T-cell (primary cell): ENCODE results near the gene ABCC1. TPM values are rescaled to one million over a fixed set of nuclear protein-coding genes. Genes with fewer than 3 reads are reported as not detected.

Source experiments
- ATAC-seq, 4 experiments: fragments of 200-7000 bp in 3 of 4; fragments of 150-1000 bp in 1 of 4; cut with Tn5 transposase; replicated peaks in 1 of 4; 1 replicate in 3 of 4; 2 replicates in 1 of 4; pipeline ENCODE4 v1.10.0; 2021; ENCODE audit warnings: moderate library complexity in 3 of 4, mild to moderate bottlenecking in 2 of 4, moderate number of reproducible peaks in 1 of 4
- CTCF ChIA-PET, 2 donors: fragments of 300-600 bp; sonication (Branson Sonifier 250); formaldehyde crosslinking; loops; one replicate each; lab custom pipeline; 2022; ENCODE audit warnings: antibody characterized with exemption in 2 of 2; lab: Charles Lee
- POLR2A ChIA-PET, 2 donors: fragments of 300-600 bp; sonication (Branson Sonifier 250); formaldehyde crosslinking; loops; one replicate each; lab custom pipeline; 2022; ENCODE audit warnings: antibody characterized with exemption in 2 of 2; lab: Charles Lee
- DNase-seq, 35 experiments: peaks; one replicate each; pipeline versions ENCODE4 v3.0.0 to v3.0.0-alpha.2; 2013 to 2023
- H3K27ac ChIP-seq: one replicate; pipeline ENCODE4 v1.5.1; 2013; ENCODE audit warnings: low read length
- H3K27me3 ChIP-seq, 2 experiments: replicated peaks in 1 of 2; 1 replicate in 1 of 2; 2 replicates in 1 of 2; pipeline versions ENCODE4 v1.6.1 to v1.7.0; 2013; ENCODE audit warnings: low read length in 1 of 2, mixed read lengths in 1 of 2; ENCODE audit not compliant: control insufficient read depth in 2 of 2, insufficient read depth in 2 of 2; ENCODE audit errors: extremely low read depth in 1 of 2
- H3K36me3 ChIP-seq, 2 donors: 1 replicate in 1 of 2; 2 replicates in 1 of 2; pipeline versions ENCODE4 v1.6.1 to v1.7.0; 2013; ENCODE audit warnings: low read length in 1 of 2; ENCODE audit not compliant: control insufficient read depth in 2 of 2, insufficient read depth in 1 of 2; ENCODE audit errors: extremely low read depth in 1 of 2
- H3K4me1 ChIP-seq, 2 experiments: 1 replicate in 1 of 2; 2 replicates in 1 of 2; pipeline versions ENCODE4 v1.6.1 to v1.7.0; 2013; ENCODE audit warnings: low read length in 2 of 2, mixed read lengths in 1 of 2; ENCODE audit not compliant: insufficient read depth in 2 of 2, control insufficient read depth in 1 of 2; ENCODE audit errors: extremely low read depth in 1 of 2
- H3K4me3 ChIP-seq, 2 donors: 1 replicate in 1 of 2; 2 replicates in 1 of 2; pipeline versions ENCODE4 v1.5.1 to v1.7.0; 2013; ENCODE audit warnings: mild to moderate bottlenecking in 2 of 2, low read length in 1 of 2, moderate library complexity in 1 of 2; ENCODE audit not compliant: control insufficient read depth in 1 of 2; ENCODE audit errors: extremely low read depth in 1 of 2
- H3K9me3 ChIP-seq: 2 replicates; pipeline ENCODE4 v1.7.0; 2013
- H3K27ac Mint-ChIP-seq, 2 donors: one replicate each; pipeline ENCODE4 v1.8.0; 2020 to 2021; ENCODE audit warnings: mild to moderate bottlenecking in 2 of 2, mixed read lengths in 2 of 2
- H3K27me3 Mint-ChIP-seq, 2 donors: one replicate each; pipeline ENCODE4 v1.8.0; 2021 to 2022; ENCODE audit warnings: mixed read lengths in 2 of 2
- H3K36me3 Mint-ChIP-seq: one replicate; pipeline ENCODE4 v1.8.0; 2021; ENCODE audit warnings: mixed read lengths
- H3K4me1 Mint-ChIP-seq, 3 donors: one replicate each; pipeline ENCODE4 v1.8.0; 2020 to 2022; ENCODE audit warnings: mixed read lengths in 3 of 3, mild to moderate bottlenecking in 1 of 3
- H3K4me3 Mint-ChIP-seq, 3 donors: one replicate each; pipeline ENCODE4 v1.8.0; 2020 to 2022; ENCODE audit warnings: mild to moderate bottlenecking in 3 of 3, mixed read lengths in 3 of 3, moderate library complexity in 3 of 3
- H3K9me3 Mint-ChIP-seq, 3 donors: one replicate each; pipeline ENCODE4 v1.8.0; 2020 to 2022; ENCODE audit warnings: mixed read lengths in 3 of 3
- WGBS: methylation state at CpG from one replicate; pipeline ENCODE4 v1.1.5; 2013; ENCODE audit warnings: missing lambda C conversion rate; ENCODE audit not compliant: insufficient coverage; 5-methylcytosine and 5-hydroxymethylcytosine counted together
- total RNA-seq, 35 experiments: library from RNA in 6 of 35; stranded (reverse) in 6 of 35; fragments of 120-200 nt in 1 of 35; gene quantifications; one replicate each; pipeline versions ENCODE4 v1.2.1 to v1.2.4 and lab custom pipeline; 2013 to 2026

ABCC1 gene
- total RNA-seq, 5 donors from 2014 or later (not counting 1 experiment from before 2014, with no cell fraction given) = 59.4 to 68.1 (median 63.0) TPM

- peaks cover 23 to 32% (median 27%) of the 10 kb centered on the region in 3 donors for H3K4me1 Mint-ChIP-seq
- H3K36me3 Mint-ChIP-seq = peaks cover 36% of the 10 kb centered on the region
- Histone ChIP-seq H3K4me3 (no peak overlapping the region), H3K9me3 (no peaks in the 10 kb centered on the region), H3K27me3 (no peaks in the 10 kb centered on the region), H3K27ac (no peak overlapping the region), H3K36me3 (peaks cover 4 to 56% of the 10 kb centered on the region in 2 donors), H3K4me1 (peaks cover 0 to 32% of the 10 kb centered on the region in 2 experiments)
- H3K9me3 Mint-ChIP-seq = no peaks in the 10 kb centered on the region
- WGBS = 69% methylated on average over 6 of the region's 6 CpGs
- DNase-seq (no peak), ATAC-seq (no peak)
- H3K4me3 Mint-ChIP-seq = peak overlapping the region in 1 of 3 donors; percentile 5
- no peaks in the 10 kb centered on the region for H3K27me3 Mint-ChIP-seq
- POLR2A ChIA-PET = no interaction called here
- no peak overlapping the region for H3K27ac Mint-ChIP-seq
- CTCF ChIA-PET = no interaction called here
These were observed 89.5 kb downstream of the ABCC1 start for GRCh38 chr16:16038950-16039349.

GRCh38 chr16:16041196-16041892 is 91.9 kb downstream of the ABCC1 start:
- Mint-ChIP-seq H3K36me3 (peaks cover 50% of the 10 kb centered on the region), H3K9me3 (no peaks in the 10 kb centered on the region), H3K27ac (peak overlapping the region; percentile 81 to 84), H3K4me3 (peak overlapping the region in 1 of 3 donors; percentile 54), H3K4me1 (peaks cover 22 to 39% (median 23%) of the 10 kb centered on the region in 3 donors), H3K27me3 (no peaks in the 10 kb centered on the region)
- CTCF ChIA-PET = no interaction called here
- peaks cover 4 to 65% of the 10 kb centered on the region in 2 donors for H3K36me3 ChIP-seq
- DNase-seq = peak in 6 of 35 experiments; percentile 2 to 35 (median 14)
- H3K4me3 ChIP-seq = no peak overlapping the region
- H3K27me3 ChIP-seq = no peaks in the 10 kb centered on the region
- 54% methylated on average over 4 of the region's 10 CpGs for WGBS
- H3K9me3 ChIP-seq = no peaks in the 10 kb centered on the region
- peak overlapping the region; percentile 6 for H3K27ac ChIP-seq
- POLR2A ChIA-PET = interaction anchor here in 1 of 2 donors (0.6 kb wide), 1 partner anchor 79 kb away, joined by 3 read pairs; no protein-coding TSS in a partner anchor
- H3K4me1 ChIP-seq = peaks cover 0 to 26% of the 10 kb centered on the region in 2 experiments
- peak in 3 of 4 experiments; percentile 64 to 80 (median 78) for ATAC-seq

GRCh38 chr16:16042076-16042475 is 92.7 kb downstream of the ABCC1 start:
- POLR2A ChIA-PET = interaction anchor here in 1 of 2 donors (0.7 kb wide), 1 partner anchor 18 kb away, joined by 11 read pairs; no protein-coding TSS in a partner anchor
- peaks cover 46% of the 10 kb centered on the region for H3K36me3 Mint-ChIP-seq
- CTCF ChIA-PET = interaction anchor here (0.6 to 0.7 kb wide), 2 partner anchors 16 to 284 kb away, joined by 3 to 4 read pairs; no protein-coding TSS in a partner anchor
- no peaks in the 10 kb centered on the region for H3K27me3 ChIP-seq
- H3K27ac ChIP-seq = no peak overlapping the region
- peaks cover 22 to 39% (median 23%) of the 10 kb centered on the region in 3 donors for H3K4me1 Mint-ChIP-seq
- H3K36me3 ChIP-seq = peaks cover 4 to 64% of the 10 kb centered on the region in 2 donors
- DNase-seq (no peak), ATAC-seq (no peak)
- WGBS = 100% methylated on average over 2 of the region's 2 CpGs
- H3K27ac Mint-ChIP-seq = no peak overlapping the region
- H3K9me3 ChIP-seq = no peaks in the 10 kb centered on the region
- peaks cover 0 to 26% of the 10 kb centered on the region in 2 experiments for H3K4me1 ChIP-seq
- no peaks in the 10 kb centered on the region for H3K27me3 Mint-ChIP-seq
- no peak overlapping the region for H3K4me3 ChIP-seq
- no peaks in the 10 kb centered on the region for H3K9me3 Mint-ChIP-seq
- peak overlapping the region in 1 of 3 donors; percentile 54 for H3K4me3 Mint-ChIP-seq

- Mint-ChIP-seq H3K27me3 (no peaks in the 10 kb centered on the region), H3K27ac (peak overlapping the region; percentile 22 to 56), H3K9me3 (no peaks in the 10 kb centered on the region), H3K4me1 (peaks cover 9 to 25% (median 14%) of the 10 kb centered on the region in 3 donors), H3K36me3 (peaks cover 51% of the 10 kb centered on the region), H3K4me3 (no peak overlapping the region)
- no peaks in the 10 kb centered on the region for H3K9me3 ChIP-seq
- no peak for DNase-seq
- no peak overlapping the region for H3K27ac ChIP-seq
- H3K36me3 ChIP-seq = peaks cover 0 to 70% of the 10 kb centered on the region in 2 donors
- ATAC-seq = no peak
- ChIA-PET CTCF (interaction anchor here (0.6 to 1.1 kb wide), 3 partner anchors 9 to 181 kb away, joined by 3 to 5 read pairs (median 3); no protein-coding TSS in a partner anchor), POLR2A (no interaction called here)
- H3K4me1 ChIP-seq = peaks cover 0 to 16% of the 10 kb centered on the region in 2 experiments
- no peaks in the 10 kb centered on the region for H3K27me3 ChIP-seq
- WGBS = 57% methylated on average over 1 of the region's 2 CpGs
- H3K4me3 ChIP-seq = no peak overlapping the region
These were observed 95.9 kb downstream of the ABCC1 start for GRCh38 chr16:16045296-16045695.

- Mint-ChIP-seq H3K36me3 (peaks cover 54% of the 10 kb centered on the region), H3K9me3 (no peaks in the 10 kb centered on the region), H3K4me1 (peaks cover 8 to 23% (median 9%) of the 10 kb centered on the region in 3 donors), H3K4me3 (no peak overlapping the region), H3K27ac (peak overlapping the region in 1 of 2 donors; percentile 22), H3K27me3 (no peaks in the 10 kb centered on the region)
- ChIA-PET CTCF (interaction anchor here (0.6 to 0.8 kb wide), 3 partner anchors 47 to 1439 kb away, joined by 3 read pairs; no protein-coding TSS in a partner anchor), POLR2A (interaction anchor here in 1 of 2 donors (0.6 kb wide), 1 partner anchor 135 kb away, joined by 3 read pairs; no protein-coding TSS in a partner anchor)
- H3K9me3 ChIP-seq = no peaks in the 10 kb centered on the region
- no peaks in the 10 kb centered on the region for H3K27me3 ChIP-seq
- H3K4me3 ChIP-seq = no peak overlapping the region
- 85% methylated on average over 12 of the region's 12 CpGs for WGBS
- peaks cover 0 to 10% of the 10 kb centered on the region in 2 experiments for H3K4me1 ChIP-seq
- H3K36me3 ChIP-seq = peaks cover 0 to 73% of the 10 kb centered on the region in 2 donors
- DNase-seq (peak in 4 of 35 experiments; percentile 6 to 33 (median 11)), ATAC-seq (no peak)
- H3K27ac ChIP-seq = no peak overlapping the region
These were observed 96.5 kb downstream of the ABCC1 start for GRCh38 chr16:16045879-16046278.

- no peaks in the 10 kb centered on the region for H3K9me3 Mint-ChIP-seq
- POLR2A ChIA-PET = no interaction called here
- no peaks in the 10 kb centered on the region for H3K27me3 Mint-ChIP-seq
- no peak for ATAC-seq
- no peak overlapping the region for H3K4me3 ChIP-seq
- H3K36me3 ChIP-seq = peaks cover 4 to 79% of the 10 kb centered on the region in 2 donors
- 100% methylated on average over 4 of the region's 11 CpGs for WGBS
- no peak overlapping the region for H3K27ac ChIP-seq
- no peaks in the 10 kb centered on the region for H3K4me1 ChIP-seq
- H3K27ac Mint-ChIP-seq = no peak overlapping the region
- no peaks in the 10 kb centered on the region for H3K9me3 ChIP-seq
- no peak for DNase-seq
- CTCF ChIA-PET = no interaction called here
- peaks cover 0 to 9% (median 0%) of the 10 kb centered on the region in 3 donors for H3K4me1 Mint-ChIP-seq
- H3K27me3 ChIP-seq = no peaks in the 10 kb centered on the region
- H3K36me3 Mint-ChIP-seq = peaks cover 59% of the 10 kb centered on the region
- H3K4me3 Mint-ChIP-seq = no peak overlapping the region
These were observed 98.3 kb downstream of the ABCC1 start for GRCh38 chr16:16047761-16048160.
